Endometrial microvascular endothelial cells (primary cell): ENCODE results near the gene SPACA7. TPM values are rescaled to one million over a fixed set of nuclear protein-coding genes. Genes with fewer than 3 reads are reported as not detected.

ENCODE experiments used
- in situ Hi-C: cut with HindIII; loops from 2 replicates; pipeline ENCODE4 v1.10.0; 2017; ENCODE audit warnings: low sequenced_read_pairs, low pct_unique_long_range_greater_than_20kb; ENCODE audit errors: inconsistent ontology term
- total RNA-seq: library from RNA; depleted of rRNA; stranded (reverse); fragments of >200 nt; gene quantifications from one replicate; pipeline ENCODE4 v1.2.3, GENCODE V29; 2015; ENCODE audit errors: inconsistent ontology term

Gene SPACA7, protein sequence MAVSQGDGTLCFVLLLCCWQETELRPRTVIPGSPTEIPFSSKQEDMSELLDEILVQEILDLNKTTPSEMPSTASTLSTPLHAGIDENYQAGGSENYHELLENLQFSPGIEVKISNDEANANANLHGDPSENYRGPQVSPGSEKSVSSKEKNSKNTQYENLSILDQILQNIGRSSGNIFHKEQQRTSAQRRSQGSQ
- not detected for total RNA-seq

DNA sequence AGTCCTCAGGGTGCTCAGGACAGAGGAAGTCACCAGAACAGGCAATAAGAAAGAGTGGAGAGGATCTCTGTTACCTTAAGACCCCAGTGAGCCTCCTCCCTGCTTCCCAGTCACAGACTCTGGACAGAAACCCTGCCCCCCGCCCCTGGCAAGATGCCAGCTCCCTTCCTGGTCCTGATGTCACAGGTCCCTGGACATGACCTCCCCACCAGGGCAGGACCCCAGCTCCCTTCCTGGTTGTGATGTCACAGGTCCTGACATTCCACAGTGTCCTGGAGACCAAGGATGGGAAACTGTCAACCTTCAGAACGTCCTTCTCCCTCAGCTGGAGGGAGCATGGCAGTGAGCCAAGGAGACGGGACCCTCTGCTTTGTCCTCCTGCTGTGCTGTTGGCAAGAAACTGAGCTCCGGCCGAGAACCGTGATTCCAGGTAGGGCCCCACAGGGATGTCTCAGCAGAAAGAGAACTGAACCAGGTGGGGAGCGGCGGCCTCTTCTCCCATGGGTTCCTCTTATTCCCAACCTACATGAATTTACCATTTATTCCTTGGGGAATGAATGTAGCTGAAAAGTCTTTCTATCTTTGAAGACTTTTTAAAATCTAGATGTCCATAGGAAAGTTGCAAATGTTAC, at the start of gene SPACA7:
Gene SPACA7 (plus strand): TSS at position 306 of the 632 bp plus-strand sequence. CDS start 31 bp downstream, at position 337.
- in situ Hi-C loops, result no loop called here

DNA sequence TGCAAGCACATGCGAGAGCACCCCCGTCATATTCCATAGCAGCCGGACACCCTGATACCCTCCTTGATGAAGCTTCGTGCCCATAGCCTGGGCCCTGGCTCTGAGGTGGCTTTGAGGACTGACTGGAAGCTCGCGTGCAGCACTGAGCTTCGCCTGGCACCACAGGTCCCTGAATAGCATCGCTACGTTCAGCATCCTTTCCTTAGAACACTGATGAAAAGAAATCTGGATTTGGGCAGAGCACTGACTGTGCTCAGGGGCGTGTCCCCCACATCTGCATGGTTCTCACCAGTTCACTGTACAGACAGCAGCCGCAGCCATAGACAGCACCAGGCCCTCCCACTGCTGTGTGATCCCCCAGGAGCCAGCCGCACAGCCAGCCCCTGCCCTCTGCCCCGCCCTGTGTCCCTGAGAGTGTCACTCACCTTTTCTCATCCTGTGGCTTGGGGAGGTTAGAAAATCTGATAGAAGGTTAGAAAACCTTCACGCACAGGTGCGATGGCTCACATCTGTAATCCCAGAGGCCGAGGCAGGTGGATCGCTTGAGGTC, 49.3 kb upstream of the SPACA7 start:
- in situ Hi-C loops, result no loop called here

DNA sequence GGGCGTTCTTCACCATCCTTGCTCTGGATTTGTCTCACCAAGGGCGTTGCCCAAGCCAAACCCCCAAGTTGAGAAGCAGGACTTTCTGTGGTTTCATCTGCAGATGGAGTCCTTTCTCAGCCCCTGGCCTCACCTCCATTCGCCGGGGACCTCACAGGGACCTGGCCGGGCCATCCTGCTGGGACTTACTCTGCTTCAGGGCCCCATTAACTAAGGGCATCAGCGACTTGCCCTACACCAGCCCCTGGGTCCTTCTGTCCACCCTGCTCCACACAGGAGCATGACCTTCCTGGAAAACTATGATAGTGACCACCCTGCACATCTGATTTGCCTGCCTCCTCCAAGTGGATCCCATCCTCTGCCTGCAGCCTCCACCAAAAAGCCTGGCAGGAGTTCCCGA, 47.2 kb upstream of the SPACA7 start:
- in situ Hi-C loops, result no loop called here

DNA sequence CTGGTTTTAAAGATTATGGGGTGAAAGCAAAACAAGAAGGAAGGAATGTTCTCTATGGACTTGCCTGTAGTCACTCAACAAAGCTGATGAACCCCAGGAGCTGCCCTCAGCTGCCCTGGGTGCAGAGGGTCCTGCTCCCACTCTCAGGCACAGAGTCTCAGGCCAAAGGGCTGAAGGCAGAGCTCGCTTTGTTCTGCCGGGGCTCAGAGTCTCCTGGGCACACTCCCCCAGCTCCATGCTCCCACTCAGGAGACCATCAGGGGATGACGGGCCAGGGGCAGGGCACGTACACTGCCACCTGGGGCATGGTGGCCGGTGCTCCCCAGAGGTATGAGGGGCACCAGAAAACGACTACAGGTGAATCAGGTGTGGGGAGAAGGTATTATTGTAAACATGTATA, 46.8 kb upstream of the SPACA7 start:
- in situ Hi-C loops, result no loop called here

DNA sequence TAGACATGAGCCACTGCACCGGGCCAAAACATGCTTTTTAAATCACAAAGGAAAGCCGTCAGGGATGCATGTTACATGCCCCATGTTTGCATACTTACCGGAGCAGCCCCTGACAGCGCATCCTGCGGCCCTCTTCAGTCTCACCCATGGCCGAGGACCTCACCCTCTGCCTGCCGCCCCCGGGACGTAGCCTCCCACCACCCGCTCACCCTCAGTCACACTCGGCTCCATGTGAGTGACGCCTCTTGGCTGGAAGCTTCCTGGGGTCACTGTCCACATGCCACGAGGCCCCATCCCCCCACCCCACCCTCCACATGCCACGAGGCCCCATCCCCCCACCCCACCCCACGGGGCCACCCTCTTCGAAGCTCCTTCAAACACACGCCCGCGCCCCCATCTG, 46.1 kb upstream of the SPACA7 start:
- in situ Hi-C loops, result no loop called here

DNA sequence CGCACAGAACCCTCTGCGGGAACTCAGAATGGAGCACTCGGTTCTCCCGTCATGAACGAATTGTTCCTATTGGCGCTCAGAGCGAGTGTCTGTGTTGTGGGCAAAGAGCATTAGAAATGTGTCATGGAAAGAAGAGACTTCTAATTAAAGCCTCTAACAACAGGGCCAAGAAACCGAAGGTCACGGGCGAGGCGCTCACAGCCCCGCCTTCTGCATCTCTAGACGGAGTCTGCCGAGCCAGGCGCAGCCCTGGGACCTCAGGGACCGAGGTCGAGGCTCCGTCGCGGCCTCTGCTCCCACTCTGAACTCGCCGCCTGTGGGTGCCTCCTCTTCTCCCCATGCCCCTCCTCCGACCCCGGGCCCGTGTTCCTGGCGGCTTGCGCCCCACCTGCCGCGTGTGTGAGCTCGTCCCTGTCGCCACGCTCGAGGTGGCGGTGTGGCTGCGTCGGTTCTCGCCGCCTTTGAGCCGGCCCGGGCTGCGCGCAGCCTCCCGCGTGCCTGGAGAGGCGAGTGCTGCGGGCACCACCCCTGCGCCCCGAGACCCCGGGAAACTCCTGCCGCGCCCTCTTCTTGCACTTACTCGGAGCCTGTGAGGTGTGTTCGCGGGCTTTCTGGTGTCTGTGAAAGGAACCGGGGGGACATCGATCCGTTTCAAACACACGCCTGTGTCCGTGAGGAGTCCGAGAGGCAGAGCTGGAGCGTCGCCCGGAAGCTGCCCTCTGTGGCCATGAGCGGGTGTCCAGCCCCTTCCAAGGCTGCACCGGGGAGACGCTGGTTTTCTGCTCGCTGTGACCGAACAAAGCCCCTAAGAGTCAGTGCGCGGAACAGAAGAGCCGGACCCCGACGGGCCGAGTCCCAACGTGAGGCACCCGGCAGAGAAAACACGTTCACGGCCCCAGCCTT, 45.4 kb upstream of the SPACA7 start:
- in situ Hi-C loops, result no loop called here

DNA sequence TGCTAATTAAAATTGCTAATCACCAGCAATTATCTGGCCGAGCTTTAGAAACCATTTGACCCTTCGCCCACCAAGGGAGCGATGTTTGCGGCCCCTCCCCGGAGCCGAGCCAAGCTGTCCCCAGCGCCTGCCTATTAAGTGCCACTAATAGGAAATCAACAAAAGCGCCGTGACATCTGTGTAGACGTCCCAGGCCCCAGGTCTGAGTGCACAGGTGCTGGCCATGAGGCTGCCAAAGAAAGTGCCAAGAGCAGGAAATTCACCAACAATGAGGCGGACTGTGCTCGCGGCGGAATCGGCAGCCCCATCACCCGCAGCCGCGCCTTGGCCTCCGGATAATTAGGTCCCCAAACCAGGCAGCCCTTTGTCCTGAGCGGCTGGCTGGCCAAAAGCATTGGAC, 44.5 kb upstream of the SPACA7 start:
- in situ Hi-C loops, result no loop called here

DNA sequence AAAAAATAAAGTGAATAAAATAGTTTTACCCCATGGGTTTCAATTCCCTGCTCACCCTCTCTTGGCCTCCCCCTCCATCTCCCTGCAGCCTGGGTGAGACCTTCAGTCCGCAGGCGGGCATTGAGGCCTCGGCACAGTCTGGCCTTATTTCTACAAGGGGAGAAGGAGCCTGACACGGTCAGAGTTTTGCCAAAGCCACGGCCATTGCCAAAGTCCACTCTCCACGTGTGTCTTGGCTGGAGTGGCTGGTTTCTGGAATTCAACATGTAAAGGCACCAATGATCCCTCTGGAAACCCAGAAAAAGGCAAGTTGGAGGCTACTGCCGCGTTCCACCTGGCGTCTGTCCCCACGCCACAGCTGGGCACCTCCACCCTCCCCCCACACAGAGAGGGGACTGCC, 43.4 kb upstream of the SPACA7 start:
- in situ Hi-C loops, result no loop called here

DNA sequence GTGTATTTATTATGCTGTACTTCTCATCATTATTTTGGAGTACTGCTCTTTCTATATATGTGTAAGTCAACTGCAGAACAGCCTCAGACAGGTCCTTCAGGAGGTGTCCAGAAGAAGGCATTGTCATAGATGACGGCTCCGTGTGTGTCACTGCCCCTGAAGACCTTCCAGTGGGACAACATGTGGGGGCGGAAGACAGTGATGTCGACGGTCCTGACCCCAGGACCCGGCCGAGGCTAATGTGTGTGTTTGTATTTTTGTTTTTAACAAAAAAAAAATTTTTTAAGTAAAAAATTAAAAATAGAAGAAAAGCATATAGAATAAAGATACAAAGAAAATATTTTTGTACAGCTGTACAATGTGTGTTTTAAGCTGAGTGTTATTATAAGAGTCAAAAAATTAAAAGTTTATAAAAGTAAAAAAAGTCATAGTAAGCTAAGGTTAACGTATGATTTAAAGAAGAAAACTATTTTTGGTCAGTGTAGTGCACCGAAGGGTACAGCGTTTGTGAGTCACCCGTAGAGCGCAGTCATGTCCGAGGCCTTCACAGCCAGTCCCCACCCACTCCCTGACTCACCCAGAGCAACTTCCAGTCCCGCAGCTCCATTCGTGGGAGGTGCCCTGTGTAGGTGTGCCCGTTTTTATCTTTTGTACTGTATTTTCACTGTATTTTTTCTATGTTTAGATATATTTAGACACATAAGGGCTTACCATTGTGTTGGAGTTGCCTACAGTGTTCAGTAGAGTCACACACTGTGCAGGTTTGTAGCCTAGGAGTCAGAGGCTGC, 42.2 kb upstream of the SPACA7 start:
- in situ Hi-C loops, result no loop called here

DNA sequence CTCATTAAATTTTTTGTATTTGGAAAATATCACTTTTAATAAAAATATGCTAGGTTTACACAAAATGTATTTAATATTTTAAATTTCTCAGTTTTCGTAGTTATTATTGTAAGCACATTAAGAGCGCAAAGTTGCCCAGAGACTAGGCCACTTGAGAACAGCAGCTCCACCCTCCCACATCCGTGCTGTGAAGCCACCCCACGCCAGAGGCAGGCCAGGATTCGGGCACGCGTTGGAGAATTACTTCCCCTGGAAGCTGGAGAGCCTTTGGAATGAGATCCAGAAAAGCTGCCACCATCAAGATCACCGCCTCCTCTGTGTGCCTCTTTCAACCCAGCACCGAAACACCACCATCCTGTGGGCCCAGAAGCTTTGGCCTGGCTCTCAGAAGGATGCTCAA, 41.0 kb upstream of the SPACA7 start:
- in situ Hi-C loops, result no loop called here

DNA sequence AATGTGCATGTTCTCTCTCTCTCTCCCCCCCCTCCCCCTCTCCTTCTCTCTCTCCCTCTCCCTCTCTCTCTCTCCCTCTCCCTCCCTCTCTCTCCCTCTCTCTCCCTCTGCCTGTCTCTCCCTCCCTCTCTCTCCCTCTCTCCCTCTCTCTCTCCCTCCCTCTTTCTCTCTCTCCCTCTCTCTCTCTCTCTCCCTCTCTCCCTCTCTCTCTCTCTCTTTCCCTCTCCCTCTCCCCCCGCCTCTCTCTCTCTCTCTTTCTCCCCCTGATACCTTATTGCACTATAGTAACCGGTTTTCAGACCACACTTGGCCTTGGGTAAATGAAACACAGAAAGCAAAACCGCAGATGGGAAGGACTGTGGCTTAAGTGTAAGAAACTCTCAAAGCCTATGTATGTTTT, 34.7 kb upstream of the SPACA7 start:
- in situ Hi-C loops, result no loop called here

DNA sequence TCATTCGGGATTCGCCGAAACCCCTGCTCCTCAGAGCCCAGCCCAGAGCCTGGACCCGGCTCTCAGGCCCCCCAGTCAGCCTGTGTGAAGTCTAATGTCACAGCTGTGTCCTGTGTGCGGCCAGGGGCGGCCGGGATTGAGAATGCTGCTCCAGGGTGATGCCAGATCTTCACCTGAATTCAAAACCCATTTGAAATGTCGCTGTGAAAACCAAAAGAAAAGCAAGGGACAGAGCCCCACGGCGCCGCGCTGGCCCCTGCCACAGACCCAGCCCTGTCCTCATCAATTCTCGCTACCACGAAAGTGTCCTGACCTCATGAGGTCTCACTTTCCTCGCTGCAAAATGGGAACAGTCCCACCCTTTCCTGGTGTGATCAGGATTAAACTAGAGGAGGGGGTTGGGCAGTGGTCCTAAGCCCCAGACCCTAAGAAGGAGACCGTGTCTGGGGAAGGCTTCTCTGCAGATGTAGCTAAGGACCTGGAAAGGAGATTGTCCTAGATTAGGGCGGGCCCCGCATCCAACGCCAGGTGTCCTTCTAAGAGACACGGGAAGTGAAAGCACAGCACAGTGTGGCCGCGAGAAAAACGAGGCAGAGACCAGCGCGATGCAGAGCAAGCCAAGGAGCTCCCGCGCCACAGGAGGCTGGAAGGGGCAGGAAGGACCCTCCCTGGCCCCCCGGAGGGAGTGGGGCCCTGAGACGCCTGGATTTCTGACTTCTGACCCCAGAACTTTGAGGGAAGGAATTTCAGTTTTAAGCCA, 34.0 kb upstream of the SPACA7 start:
- in situ Hi-C loops, result no loop called here

DNA sequence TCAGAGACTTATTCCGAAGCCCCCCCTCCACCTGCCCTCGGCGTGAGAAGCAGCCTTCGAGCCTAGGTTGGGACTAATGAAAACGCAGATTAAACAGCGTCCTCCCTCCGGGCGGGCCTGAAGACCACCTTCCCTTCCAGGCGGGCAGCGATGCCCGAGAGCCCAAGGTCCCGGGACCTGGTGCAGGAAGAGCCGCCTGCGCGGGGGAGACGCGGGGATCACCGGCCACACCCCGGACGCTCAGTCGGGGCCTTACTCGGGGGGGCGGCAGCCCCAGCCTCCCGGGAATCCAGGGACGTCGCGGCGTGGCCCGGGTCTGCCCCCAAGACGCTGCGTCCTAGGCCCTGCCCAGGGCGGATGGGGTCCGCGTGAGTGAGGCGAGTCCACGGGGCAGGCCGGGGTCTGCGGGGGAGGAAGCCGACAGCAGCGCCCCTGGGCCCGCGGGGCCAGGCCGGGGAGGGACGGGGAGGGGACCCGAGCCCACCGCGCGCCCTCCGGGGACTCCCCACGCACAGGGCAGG, 33.3 kb upstream of the SPACA7 start:
- in situ Hi-C loops, result no loop called here

DNA sequence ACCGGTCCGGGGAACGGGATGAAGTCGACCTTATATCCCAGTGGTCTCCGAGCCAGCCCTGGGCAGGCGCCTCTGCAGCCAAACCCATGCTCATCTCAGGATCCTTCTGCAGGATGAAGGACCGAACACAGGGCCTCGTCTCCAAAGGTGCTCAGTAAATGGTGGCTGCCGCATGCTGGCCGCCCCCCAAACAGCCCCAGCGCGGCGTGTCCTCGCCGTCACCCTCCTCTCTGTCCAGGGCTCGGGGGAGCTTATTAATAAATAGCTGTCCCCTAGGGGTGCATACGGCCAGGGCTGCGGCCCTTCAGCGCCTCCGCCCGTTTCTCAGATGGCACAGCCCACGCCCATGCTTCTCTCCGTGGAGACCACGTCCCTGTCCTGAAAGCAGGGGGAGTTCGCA, 32.6 kb upstream of the SPACA7 start:
- in situ Hi-C loops, result no loop called here

DNA sequence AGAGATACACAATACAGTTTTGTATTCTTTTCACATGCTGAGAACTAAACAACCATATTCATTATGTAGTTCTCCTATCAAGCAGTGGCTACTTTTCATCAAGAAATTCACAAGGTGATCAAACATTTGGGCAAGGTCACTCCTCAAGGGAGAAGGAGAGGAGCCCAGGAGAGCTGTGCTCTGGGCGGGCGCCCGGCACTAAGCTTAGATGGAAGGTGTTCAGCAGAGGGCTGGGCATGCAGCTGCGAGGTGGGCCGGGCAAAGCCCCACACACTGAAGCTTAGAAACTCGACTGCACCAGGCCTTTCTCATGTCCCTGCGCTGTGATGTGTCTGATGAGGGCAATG, 30.4 kb upstream of the SPACA7 start:
- in situ Hi-C loops, result no loop called here

DNA sequence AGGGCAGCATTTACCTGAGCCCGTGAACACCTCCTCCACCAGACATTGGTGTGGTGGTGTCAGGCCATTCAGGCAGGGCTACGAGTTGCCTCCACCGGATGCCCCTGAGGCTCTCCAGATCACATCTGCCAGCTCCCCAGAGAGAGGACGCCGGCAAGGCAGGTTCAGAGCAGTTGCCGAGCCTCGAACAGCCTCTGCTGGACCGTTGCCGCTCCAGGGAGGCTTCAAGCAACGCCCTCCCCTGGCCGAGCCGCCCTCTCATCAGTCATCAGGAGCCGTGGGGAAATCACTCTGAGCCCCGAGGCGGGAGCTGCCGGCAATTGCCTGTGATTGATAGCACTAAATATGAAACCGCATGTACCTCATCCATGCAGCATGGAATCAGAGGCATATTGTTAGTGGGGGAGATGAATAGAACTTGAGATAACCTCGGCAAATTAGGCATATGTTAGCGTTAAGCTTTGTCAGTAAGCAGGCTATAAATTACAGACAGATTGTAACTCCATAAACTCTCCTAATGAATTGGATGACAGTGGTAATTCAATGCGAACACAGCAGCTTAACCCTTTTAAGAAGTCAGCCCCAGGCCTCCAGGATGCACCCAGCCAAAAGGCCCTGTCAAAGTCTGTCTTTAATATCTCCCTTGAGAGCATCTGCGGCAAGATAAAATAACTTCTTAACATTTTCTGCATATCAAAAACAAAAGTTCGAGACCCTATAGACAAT, 29.8 kb upstream of the SPACA7 start:
- in situ Hi-C loops, result no loop called here

DNA sequence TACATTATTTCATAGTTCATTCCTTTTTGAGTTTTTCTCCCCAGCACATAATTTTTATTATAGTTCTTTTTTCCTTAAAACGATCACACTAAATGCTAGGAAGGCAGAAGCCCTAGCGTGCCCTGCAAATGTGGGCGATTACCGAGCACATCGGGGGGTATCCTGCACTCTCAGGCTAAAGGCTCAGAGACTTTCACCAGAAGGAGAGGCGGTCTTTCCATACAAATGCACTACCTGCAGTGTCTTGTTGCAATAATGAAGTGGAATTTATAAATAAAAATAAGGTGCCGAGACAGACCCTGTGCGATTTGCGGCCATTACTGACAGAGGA, 29.3 kb upstream of the SPACA7 start:
- in situ Hi-C loops, result no loop called here

DNA sequence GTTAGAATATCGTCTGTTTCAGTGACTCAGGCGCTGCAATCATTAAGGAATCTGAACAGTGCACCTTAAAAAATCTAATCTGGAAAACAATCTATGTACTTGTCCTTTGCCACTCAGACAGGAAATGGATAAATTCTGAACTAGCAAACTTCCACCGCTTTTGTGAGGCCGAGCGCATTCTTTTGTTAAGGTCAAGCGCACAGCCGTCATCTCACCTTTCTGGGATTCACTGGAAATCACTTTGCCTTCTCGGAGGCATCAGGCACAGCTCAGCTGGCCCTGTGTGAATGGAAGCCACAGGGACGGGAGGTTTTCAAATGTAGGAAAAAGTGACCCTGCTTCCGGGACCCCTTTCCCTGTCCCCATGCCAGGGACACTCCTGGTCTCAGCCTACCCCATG, 28.2 kb upstream of the SPACA7 start:
- in situ Hi-C loops, result no loop called here
